ENCODE data around the gene CSMD2. TPM values are rescaled to one million over a fixed set of nuclear protein-coding genes. Genes with fewer than 3 reads are reported as not detected.

Gene CSMD2
- total RNA-seq, 4 donors from 2014 or later: 0.60 to 2.5 (median 1.2) TPM

GRCh38 chr1:33507661-33508060 is 657.4 kb downstream of the CSMD2 start:
- 95 to 97% methylated on average over 3 of the region's 3 CpGs for WGBS, 2 donors
- no peaks in the 10 kb centered on the region for H3K36me3 ChIP-seq
- no peak for TF ChIP-seq EP300 (IDR thresholded peaks at IDR 0.05)
- TF ChIP-seq POLR2A (IDR thresholded peaks at IDR 0.05): no peak
- TF ChIP-seq, protein P1, sequence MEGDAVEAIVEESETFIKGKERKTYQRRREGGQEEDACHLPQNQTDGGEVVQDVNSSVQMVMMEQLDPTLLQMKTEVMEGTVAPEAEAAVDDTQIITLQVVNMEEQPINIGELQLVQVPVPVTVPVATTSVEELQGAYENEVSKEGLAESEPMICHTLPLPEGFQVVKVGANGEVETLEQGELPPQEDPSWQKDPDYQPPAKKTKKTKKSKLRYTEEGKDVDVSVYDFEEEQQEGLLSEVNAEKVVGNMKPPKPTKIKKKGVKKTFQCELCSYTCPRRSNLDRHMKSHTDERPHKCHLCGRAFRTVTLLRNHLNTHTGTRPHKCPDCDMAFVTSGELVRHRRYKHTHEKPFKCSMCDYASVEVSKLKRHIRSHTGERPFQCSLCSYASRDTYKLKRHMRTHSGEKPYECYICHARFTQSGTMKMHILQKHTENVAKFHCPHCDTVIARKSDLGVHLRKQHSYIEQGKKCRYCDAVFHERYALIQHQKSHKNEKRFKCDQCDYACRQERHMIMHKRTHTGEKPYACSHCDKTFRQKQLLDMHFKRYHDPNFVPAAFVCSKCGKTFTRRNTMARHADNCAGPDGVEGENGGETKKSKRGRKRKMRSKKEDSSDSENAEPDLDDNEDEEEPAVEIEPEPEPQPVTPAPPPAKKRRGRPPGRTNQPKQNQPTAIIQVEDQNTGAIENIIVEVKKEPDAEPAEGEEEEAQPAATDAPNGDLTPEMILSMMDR (IDR thresholded peaks at IDR 0.05): no peak

GRCh38 chr1:33503506-33503905 is 661.5 kb downstream of the CSMD2 start:
- H3K4me3 ChIP-seq: no peak overlapping the region
- peaks cover 0 to 21% (median 0%) of the 10 kb centered on the region in 4 donors for H3K9me3 ChIP-seq
- H3K27ac ChIP-seq: no peak overlapping the region
- no peak for DNase-seq (ENCODE audit: low spot score in 2 of 2)
- H3K4me1 ChIP-seq: no peaks in the 10 kb centered on the region
- no peaks in the 10 kb centered on the region for H3K27me3 ChIP-seq
- H3K36me3 ChIP-seq: peaks cover 0 to 25% (median 0%) of the 10 kb centered on the region in 3 donors
- 57 to 58% methylated on average over 1 of the region's 1 CpG for WGBS, 2 donors
- TF ChIP-seq EP300 (IDR thresholded peaks at IDR 0.05) (no peak), POLR2A (IDR thresholded peaks at IDR 0.05) (no peak)
- TF ChIP-seq, protein P1 (IDR thresholded peaks at IDR 0.05): no peak

More at GRCh38 chr1:33507661-33508060, 657.4 kb downstream of the CSMD2 start:
- no peaks in the 10 kb centered on the region for H3K4me1 ChIP-seq
- no peak overlapping the region for H3K4me3 ChIP-seq
- no peaks in the 10 kb centered on the region for H3K27me3 ChIP-seq
- DNase-seq (ENCODE audit: low spot score in 2 of 2): no peak
- peaks cover 0 to 7% (median 0%) of the 10 kb centered on the region in 4 donors for H3K9me3 ChIP-seq
- no peak overlapping the region for H3K27ac ChIP-seq

- WGBS, 2 donors: 66 to 91% methylated on average over 5 of the region's 5 CpGs
- DNase-seq (ENCODE audit: low spot score in 2 of 2): no peak
Observed at GRCh38 chr1:33502726-33503125, 662.3 kb downstream of the CSMD2 start.

DNA sequence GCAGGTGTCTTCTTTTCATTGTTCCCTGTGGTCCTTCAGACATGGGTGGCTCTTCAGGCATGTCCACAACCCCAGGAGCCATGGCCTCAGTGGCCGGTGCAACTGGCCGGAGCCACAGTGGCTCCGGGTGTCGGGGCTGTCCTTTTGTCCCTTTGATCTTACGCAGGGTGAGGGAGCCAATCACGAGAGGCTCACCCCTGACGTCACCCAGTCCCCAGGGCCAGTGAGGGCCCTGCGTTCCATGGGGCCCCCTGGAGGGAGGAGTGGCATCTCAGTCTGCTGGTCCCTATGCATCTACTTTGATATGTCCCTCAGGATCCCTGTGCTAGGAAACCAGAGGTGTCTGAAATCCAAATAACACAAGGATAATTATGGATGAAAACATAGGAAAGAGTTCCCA is 663.3 kb downstream of the CSMD2 start:
- 81 to 82% methylated on average over 7 of the region's 8 CpGs for WGBS, 2 donors

More at GRCh38 chr1:33502726-33503125, 662.3 kb downstream of the CSMD2 start:
- H3K27ac ChIP-seq: no peak overlapping the region
- H3K27me3 ChIP-seq: no peaks in the 10 kb centered on the region
- peaks cover 0 to 26% (median 0%) of the 10 kb centered on the region in 4 donors for H3K9me3 ChIP-seq
- no peaks in the 10 kb centered on the region for H3K4me1 ChIP-seq
- H3K4me3 ChIP-seq: no peak overlapping the region
- TF ChIP-seq, protein P1 (IDR thresholded peaks at IDR 0.05): no peak
- TF ChIP-seq POLR2A (IDR thresholded peaks at IDR 0.05) (no peak), EP300 (IDR thresholded peaks at IDR 0.05) (no peak)
- peaks cover 0 to 33% (median 0%) of the 10 kb centered on the region in 3 donors for H3K36me3 ChIP-seq

GRCh38 chr1:33501309-33501708 is 663.7 kb downstream of the CSMD2 start:
- TF ChIP-seq POLR2A (IDR thresholded peaks at IDR 0.05) (no peak), EP300 (IDR thresholded peaks at IDR 0.05) (no peak)
- TF ChIP-seq, protein P1 (IDR thresholded peaks at IDR 0.05): no peak
- H3K27ac ChIP-seq: no peak overlapping the region
- no peaks in the 10 kb centered on the region for H3K27me3 ChIP-seq
- no peaks in the 10 kb centered on the region for H3K4me1 ChIP-seq
- peaks cover 0 to 36% (median under 1%) of the 10 kb centered on the region in 4 donors for H3K9me3 ChIP-seq
- H3K4me3 ChIP-seq: no peak overlapping the region
- peaks cover 0 to 47% (median 0%) of the 10 kb centered on the region in 3 donors for H3K36me3 ChIP-seq
- no peak for DNase-seq (ENCODE audit: low spot score in 2 of 2)
- WGBS, 2 donors: 81 to 86% methylated on average over 2 of the region's 2 CpGs

More for the DNA sequence above, 663.3 kb downstream of the CSMD2 start:
- Histone ChIP-seq H3K36me3 (peaks cover 0 to 42% (median 0%) of the 10 kb centered on the region in 3 donors), H3K9me3 (peaks cover 0 to 31% (median 0%) of the 10 kb centered on the region in 4 donors), H3K4me1 (no peaks in the 10 kb centered on the region), H3K27me3 (no peaks in the 10 kb centered on the region), H3K27ac (no peak overlapping the region), H3K4me3 (no peak overlapping the region)
- no peak for TF ChIP-seq POLR2A (IDR thresholded peaks at IDR 0.05)
- no peak for TF ChIP-seq EP300 (IDR thresholded peaks at IDR 0.05)
- TF ChIP-seq, protein P1 (IDR thresholded peaks at IDR 0.05): no peak
- no peak for DNase-seq (ENCODE audit: low spot score in 2 of 2)
